Calu3 (cell line): Measurements from ENCODE around the gene HOXB2. TPM values are rescaled to one million over a fixed set of nuclear protein-coding genes. Genes with fewer than 3 reads are reported as not detected.

Source experiments
- BruUV-seq: library from RNA; stranded (reverse); fragments of 400-500 nt; replicated peaks from 2 replicates; lab custom pipeline; 2021; lab: Mats Ljungman, UMichigan
- CTCF ChIA-PET: fragments of 300-600 bp; sonication (Branson Sonifier 250); formaldehyde crosslinking; loops from one replicate; lab custom pipeline; 2022; ENCODE audit warnings: antibody characterized with exemption; lab: Charles Lee
- DNase-seq: peaks from one replicate; pipeline ENCODE4 v3.0.0; 2022
- H3K27ac Mint-ChIP-seq: one replicate; pipeline ENCODE4 v1.8.0; 2022; ENCODE audit warnings: mixed read lengths; ENCODE audit not compliant: unreplicated experiment
- H3K27me3 Mint-ChIP-seq: one replicate; pipeline ENCODE4 v1.8.0; 2022; ENCODE audit warnings: mixed read lengths; ENCODE audit not compliant: unreplicated experiment
- H3K36me3 Mint-ChIP-seq: one replicate; pipeline ENCODE4 v1.8.0; 2022; ENCODE audit warnings: mild to moderate bottlenecking, moderate library complexity, mixed read lengths; ENCODE audit not compliant: insufficient read depth, unreplicated experiment
- H3K4me1 Mint-ChIP-seq: one replicate; pipeline ENCODE4 v1.8.0; 2022; ENCODE audit warnings: mild to moderate bottlenecking, low read depth, mixed read lengths; ENCODE audit not compliant: unreplicated experiment
- H3K4me3 Mint-ChIP-seq: one replicate; pipeline ENCODE4 v1.8.0; 2022; ENCODE audit warnings: mild to moderate bottlenecking, low read depth, moderate library complexity, mixed read lengths; ENCODE audit not compliant: unreplicated experiment
- H3K9me3 Mint-ChIP-seq: one replicate; pipeline ENCODE4 v1.8.0; 2022; ENCODE audit warnings: low read depth, mixed read lengths; ENCODE audit not compliant: unreplicated experiment
- intact Hi-C: fragments of 100-400 bp; cut with micrococcal nuclease; formaldehyde crosslinking; loops from one replicate; pipeline ENCODE4 v1.10.0; 2022; ENCODE audit not compliant: unreplicated experiment
- total RNA-seq: library from RNA; stranded (reverse); gene quantifications from 2 replicates; pipeline ENCODE4 v1.2.3, GENCODE V29; 2022
- TF ChIP-seq, protein P1 (sequence below): fragments of 200-600 bp; IDR thresholded peaks from one replicate; pipeline ENCODE4 v1.8.0; 2022; ENCODE audit warnings: antibody characterized with exemption; ENCODE audit not compliant: unreplicated experiment

Gene HOXB2
- total RNA-seq, 1 experiment from 2014 or later: 24.5 TPM

DNA sequence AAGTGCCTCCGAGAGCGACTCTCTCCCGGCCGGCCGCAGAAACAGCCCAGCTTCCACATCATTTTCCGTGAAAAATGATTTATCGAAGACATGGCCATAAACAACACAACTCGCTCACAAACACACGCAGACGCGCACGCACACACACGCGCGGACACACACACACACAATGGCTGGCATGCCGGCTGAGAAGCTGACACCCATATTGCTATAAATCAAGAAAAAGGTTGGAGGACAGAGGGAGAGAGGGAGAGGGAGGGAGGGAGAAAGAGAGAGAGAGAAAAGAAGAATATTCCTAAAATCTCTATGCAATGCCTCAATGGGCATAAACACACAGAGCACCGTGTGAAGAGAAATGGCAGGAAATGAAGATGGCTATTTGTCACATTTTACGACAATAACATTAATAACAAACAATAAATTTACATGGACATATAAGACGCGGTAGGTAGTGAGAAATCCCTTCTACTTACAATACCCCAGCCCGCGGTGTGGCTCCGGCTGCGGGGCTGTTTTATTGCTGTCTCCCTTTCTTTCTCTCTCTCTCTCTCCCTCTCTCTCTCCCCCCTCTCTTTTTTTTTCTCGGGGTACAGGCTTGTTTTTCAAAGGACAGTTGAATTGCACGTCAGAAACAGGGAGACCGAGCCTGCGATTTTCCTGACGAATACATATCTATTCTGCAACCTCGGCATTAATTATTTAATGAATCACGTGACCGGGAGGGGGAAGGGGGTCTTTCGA is 23.8 kb upstream of the HOXB2 start:
- TF ChIP-seq, protein P1, sequence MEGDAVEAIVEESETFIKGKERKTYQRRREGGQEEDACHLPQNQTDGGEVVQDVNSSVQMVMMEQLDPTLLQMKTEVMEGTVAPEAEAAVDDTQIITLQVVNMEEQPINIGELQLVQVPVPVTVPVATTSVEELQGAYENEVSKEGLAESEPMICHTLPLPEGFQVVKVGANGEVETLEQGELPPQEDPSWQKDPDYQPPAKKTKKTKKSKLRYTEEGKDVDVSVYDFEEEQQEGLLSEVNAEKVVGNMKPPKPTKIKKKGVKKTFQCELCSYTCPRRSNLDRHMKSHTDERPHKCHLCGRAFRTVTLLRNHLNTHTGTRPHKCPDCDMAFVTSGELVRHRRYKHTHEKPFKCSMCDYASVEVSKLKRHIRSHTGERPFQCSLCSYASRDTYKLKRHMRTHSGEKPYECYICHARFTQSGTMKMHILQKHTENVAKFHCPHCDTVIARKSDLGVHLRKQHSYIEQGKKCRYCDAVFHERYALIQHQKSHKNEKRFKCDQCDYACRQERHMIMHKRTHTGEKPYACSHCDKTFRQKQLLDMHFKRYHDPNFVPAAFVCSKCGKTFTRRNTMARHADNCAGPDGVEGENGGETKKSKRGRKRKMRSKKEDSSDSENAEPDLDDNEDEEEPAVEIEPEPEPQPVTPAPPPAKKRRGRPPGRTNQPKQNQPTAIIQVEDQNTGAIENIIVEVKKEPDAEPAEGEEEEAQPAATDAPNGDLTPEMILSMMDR: no peak
- intact Hi-C loops: no loop called here
- DNase-seq: no peak
- no peaks in the 10 kb centered on the region for H3K9me3 Mint-ChIP-seq
- H3K4me1 Mint-ChIP-seq: peaks cover 22% of the 10 kb centered on the region
- no peaks in the 10 kb centered on the region for H3K27me3 Mint-ChIP-seq
- CTCF ChIA-PET: interaction anchor here (1.6 kb wide), 1 partner anchor 22 kb away, joined by 4 read pairs; no protein-coding TSS in a partner anchor
- H3K4me3 Mint-ChIP-seq: no peak overlapping the region
- H3K27ac Mint-ChIP-seq: no peak overlapping the region
- peaks cover 64% of the 10 kb centered on the region for H3K36me3 Mint-ChIP-seq
- no TSS peak for BruUV-seq

DNA sequence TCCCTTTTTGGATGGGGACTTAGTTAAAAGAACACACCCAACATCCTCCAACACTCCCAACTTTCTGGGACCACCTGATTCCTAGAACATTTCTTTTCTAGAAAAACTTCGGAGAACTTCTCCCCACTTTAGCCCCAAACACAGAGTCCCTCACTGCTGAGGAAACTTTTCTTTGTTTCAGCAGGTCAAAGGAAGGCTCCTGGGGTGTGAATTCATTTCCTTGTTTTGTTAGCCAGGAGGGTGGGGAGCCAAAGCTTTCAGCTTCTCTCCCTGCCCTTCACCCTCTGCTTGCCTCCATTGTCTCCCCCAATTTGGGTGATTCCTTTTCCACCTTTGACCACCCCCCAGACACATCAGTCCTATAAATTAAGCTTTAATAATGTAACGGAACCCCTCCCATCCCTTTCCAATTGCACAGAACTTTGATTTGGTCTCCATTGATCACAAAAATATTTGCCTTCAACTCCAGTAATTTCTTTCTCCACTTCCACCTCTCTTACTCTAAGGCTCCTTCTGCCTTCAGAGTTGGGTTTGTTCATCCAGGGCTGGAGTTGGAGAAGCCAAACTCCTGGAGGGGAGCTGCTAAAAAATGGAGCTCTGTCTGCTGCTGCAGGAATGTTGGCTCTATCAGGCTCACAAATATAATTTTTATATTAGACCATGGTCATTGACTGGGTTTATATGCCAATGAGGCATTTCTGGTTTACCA is 22.9 kb upstream of the HOXB2 start:
- CTCF ChIA-PET: interaction anchor here (0.7 to 1.6 kb wide), 3 partner anchors 21 to 47 kb away, joined by 3 to 4 read pairs (median 3); partner anchors contain the start of gene HOXB8
- BruUV-seq: no TSS peak

DNA sequence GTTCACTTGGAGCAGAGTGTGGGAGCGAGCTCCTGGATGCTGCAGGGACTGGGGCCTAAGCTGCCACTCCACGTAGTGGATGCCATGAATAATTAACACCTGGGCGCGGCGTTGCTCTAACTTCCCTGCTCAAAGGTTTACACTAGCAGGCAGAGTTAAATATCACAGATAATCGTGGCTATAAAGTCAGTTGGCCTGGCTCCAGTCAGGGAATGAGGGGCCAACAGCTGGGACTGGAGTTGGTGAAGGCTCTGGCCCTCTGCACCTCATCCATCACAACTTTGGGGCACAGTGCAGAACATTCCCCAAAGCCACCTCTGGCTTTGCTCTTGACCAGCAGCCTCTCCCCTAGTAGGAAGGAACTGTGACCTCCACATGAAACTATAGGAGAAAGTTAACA is 22.3 kb upstream of the HOXB2 start:
- H3K9me3 Mint-ChIP-seq: no peaks in the 10 kb centered on the region
- H3K4me3 Mint-ChIP-seq: no peak overlapping the region
- H3K4me1 Mint-ChIP-seq: peaks cover 25% of the 10 kb centered on the region
- BruUV-seq: no TSS peak
- DNase-seq: no peak
- peaks cover 64% of the 10 kb centered on the region for H3K36me3 Mint-ChIP-seq
- intact Hi-C loops: no loop called here
- no peaks in the 10 kb centered on the region for H3K27me3 Mint-ChIP-seq
- CTCF ChIA-PET: interaction anchor here (0.7 to 1.8 kb wide), 4 partner anchors 11 to 48 kb away, joined by 3 to 4 read pairs (median 4); partner anchors contain the start of genes HOXB4 and HOXB8
- no peak overlapping the region for H3K27ac Mint-ChIP-seq
- TF ChIP-seq, protein P1: no peak

More for the DNA sequence above, 22.9 kb upstream of the HOXB2 start:
- H3K4me3 Mint-ChIP-seq: no peak overlapping the region
- H3K27me3 Mint-ChIP-seq: no peaks in the 10 kb centered on the region
- intact Hi-C loops: no loop called here
- DNase-seq: no peak
- TF ChIP-seq, protein P1: no peak
- peaks cover 22% of the 10 kb centered on the region for H3K4me1 Mint-ChIP-seq
- peaks cover 64% of the 10 kb centered on the region for H3K36me3 Mint-ChIP-seq
- no peak overlapping the region for H3K27ac Mint-ChIP-seq
- H3K9me3 Mint-ChIP-seq: no peaks in the 10 kb centered on the region

DNA sequence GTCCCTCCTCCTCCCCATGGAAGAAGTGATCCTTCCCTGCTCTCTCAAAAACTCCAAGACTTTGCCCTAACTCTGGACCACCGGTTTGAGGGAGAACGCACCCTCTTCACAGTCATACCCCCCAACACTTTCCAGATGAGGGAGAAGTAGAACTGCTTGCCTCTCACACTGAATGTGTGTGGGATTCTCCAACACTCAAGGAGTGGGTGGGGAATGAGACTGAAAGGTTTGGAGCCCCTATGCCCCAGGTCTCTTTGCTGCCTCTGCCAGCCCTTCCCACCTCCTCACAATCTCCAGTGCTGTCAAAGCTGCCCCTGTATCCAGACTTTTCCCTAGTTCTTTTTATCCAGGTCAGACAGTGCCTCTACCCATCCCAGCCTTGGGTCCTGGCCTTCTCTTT is 21.8 kb upstream of the HOXB2 start:
- CTCF ChIA-PET: interaction anchor here (1.6 to 1.8 kb wide), 2 partner anchors 12 to 20 kb away, joined by 4 read pairs; partner anchors contain the start of gene HOXB4
- intact Hi-C loops: no loop called here
- no peak for DNase-seq
- H3K36me3 Mint-ChIP-seq: peaks cover 64% of the 10 kb centered on the region
- no TSS peak for BruUV-seq
- no peak overlapping the region for H3K27ac Mint-ChIP-seq
- H3K9me3 Mint-ChIP-seq: no peaks in the 10 kb centered on the region
- TF ChIP-seq, protein P1: no peak
- H3K27me3 Mint-ChIP-seq: no peaks in the 10 kb centered on the region
- no peak overlapping the region for H3K4me3 Mint-ChIP-seq
- peaks cover 25% of the 10 kb centered on the region for H3K4me1 Mint-ChIP-seq
